Right lobe of liver (tissue), 6 donors: Measurements from ENCODE around the gene DCAF11. TPM values are rescaled to one million over a fixed set of nuclear protein-coding genes. Genes with fewer than 3 reads are reported as not detected.

ENCODE experiments used
- ATAC-seq, 4 donors: fragments of 200-7000 bp; cut with Tn5 transposase; one replicate each; pipeline ENCODE4 v1.9.1; 2020; ENCODE audit warnings: mild to moderate bottlenecking in 4 of 4, moderate library complexity in 4 of 4
- DNase-seq, 3 donors: peaks; one replicate each; pipeline ENCODE4 v3.0.0-alpha.2; 2020
- H3K27ac ChIP-seq, 3 donors: fragments of 200-600 bp; one replicate each; pipeline ENCODE4 v1.8.0; 2022
- H3K27me3 ChIP-seq, 2 donors: fragments of 200-600 bp; one replicate each; pipeline ENCODE4 v1.8.0; 2022
- H3K36me3 ChIP-seq, 4 donors: fragments of 200-600 bp; sonication (generic) in 1 of 4; one replicate each; pipeline versions ENCODE4 v1.5.1 to v1.8.0; 2017 to 2022; ENCODE audit warnings: control low read depth in 1 of 4
- H3K4me1 ChIP-seq, 4 donors: fragments of 200-600 bp; sonication (generic) in 1 of 4; one replicate each; pipeline versions ENCODE4 v1.5.1 to v1.8.0; 2017 to 2022; ENCODE audit warnings: control low read depth in 1 of 4
- H3K4me3 ChIP-seq, 3 donors: fragments of 200-600 bp; one replicate each; pipeline ENCODE4 v1.8.0; 2022
- H3K9me3 ChIP-seq, 4 donors: fragments of 200-600 bp; sonication (generic) in 1 of 4; one replicate each; pipeline versions ENCODE4 v1.5.1 to v1.8.0; 2017 to 2022; ENCODE audit warnings: control low read depth in 1 of 4
- POLR2A ChIP-seq: fragments of 450-650 bp; IDR thresholded peaks from one replicate; pipeline ENCODE4 v1.6.1; 2017; ENCODE audit warnings: antibody characterized with exemption, mild to moderate bottlenecking
- WGBS: methylation state at CpG from one replicate; pipeline ENCODE4 v1.1.6; 2018; ENCODE audit warnings: low coverage, low lambda C conversion rate; ENCODE audit not compliant: insufficient coverage; ENCODE audit errors: missing lambda C conversion rate; 5-methylcytosine and 5-hydroxymethylcytosine counted together
- intact Hi-C, 2 donors: fragments of 100-400 bp; cut with DNase I; formaldehyde crosslinking; loops; one replicate each; pipeline versions ENCODE4 v1.11.2 to v1.14.1; 2022
- total RNA-seq, 6 experiments: library from RNA; depleted of rRNA in 2 of 6; stranded (reverse); fragments of >200 nt in 2 of 6; fragmentation: NEBNext Ultra II Directional in 3 of 6; extraction: Animal tissue kit (Norgen Biotek cat#: 25700) in 3 of 6; gene quantifications; one replicate each; pipeline versions ENCODE4 v1.1.0 to v1.2.4, GENCODE V29; 2016 to 2023
- TF ChIP-seq, protein P1 (sequence below), 4 donors: fragments of 200-600 bp in 3 of 4; fragments of 450-650 bp in 1 of 4; IDR thresholded peaks; one replicate each; pipeline versions ENCODE4 v1.5.1 to v1.8.0; 2016 to 2022; ENCODE audit warnings: antibody characterized with exemption in 4 of 4, mild to moderate bottlenecking in 2 of 4
- donor health status: DM: no; HTN: yes; CAD: no.
- donor health status: DM: no; HTN: no; CAD: no.
- donor health status: DM: no; HTN: no; CAD: no.
- donor health status: DM: no; HTN: yes; CAD: no.
- donor health status: DM: no; HTN: yes; CAD: no.

DCAF11 gene
- total RNA-seq, 6 experiments from 2014 or later: 65.9 to 180 (median 103) TPM

DNA sequence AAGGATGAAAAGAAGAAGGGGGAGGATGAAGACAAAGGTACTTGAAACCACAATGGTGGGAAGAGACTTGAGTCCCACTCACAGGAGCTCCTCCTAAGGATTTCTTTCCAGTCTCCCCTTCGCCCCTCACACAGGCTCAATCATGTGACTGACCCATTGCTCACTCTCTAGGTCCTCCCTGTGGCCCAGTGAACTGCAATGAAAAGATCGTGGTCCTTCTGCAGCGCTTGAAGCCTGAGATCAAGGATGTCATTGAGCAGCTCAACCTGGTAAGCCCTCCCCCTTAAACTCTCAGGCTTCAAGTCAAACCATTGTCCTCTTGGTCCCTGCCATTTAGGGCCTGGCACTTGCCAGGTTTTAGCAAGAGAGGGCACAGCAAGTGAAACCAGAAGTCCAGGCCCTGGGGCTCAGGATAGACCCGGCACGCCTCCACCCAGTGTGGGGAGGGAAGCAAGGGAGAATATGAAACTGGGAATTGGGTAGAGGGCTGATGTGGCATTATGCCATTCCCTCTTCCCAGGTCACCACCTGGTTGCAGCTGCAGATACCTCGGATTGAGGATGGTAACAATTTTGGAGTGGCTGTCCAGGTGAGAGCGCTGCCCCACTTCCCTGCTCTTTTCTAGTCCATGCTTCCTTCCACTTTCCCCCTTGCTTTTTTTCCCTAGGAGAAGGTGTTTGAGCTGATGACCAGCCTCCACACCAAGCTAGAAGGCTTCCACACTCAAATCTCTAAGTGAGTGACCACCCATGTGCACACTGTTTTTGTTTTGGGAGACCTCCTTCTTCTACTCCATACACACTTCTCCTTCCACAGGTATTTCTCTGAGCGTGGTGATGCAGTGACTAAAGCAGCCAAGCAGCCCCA, 23.2 kb downstream of the DCAF11 start:
- no peak overlapping the region for H3K4me3 ChIP-seq

GRCh38 chr14:24138396-24139271, 24.1 kb downstream of the DCAF11 start:
- peaks cover 0 to 23% (median 4%) of the 10 kb centered on the region in 4 donors for H3K36me3 ChIP-seq
- no peaks in the 10 kb centered on the region for H3K27me3 ChIP-seq
- no peak overlapping the region for H3K4me3 ChIP-seq
- peaks cover 0 to 41% (median 6%) of the 10 kb centered on the region in 4 donors for H3K4me1 ChIP-seq
- no peak for ATAC-seq
- intact Hi-C loops: no loop called here
- H3K27ac ChIP-seq: no peak overlapping the region
- DNase-seq: no peak
- H3K9me3 ChIP-seq: no peaks in the 10 kb centered on the region
- WGBS: 78% methylated on average over 10 of the region's 13 CpGs
- no peak for TF ChIP-seq POLR2A
- TF ChIP-seq, protein P1, sequence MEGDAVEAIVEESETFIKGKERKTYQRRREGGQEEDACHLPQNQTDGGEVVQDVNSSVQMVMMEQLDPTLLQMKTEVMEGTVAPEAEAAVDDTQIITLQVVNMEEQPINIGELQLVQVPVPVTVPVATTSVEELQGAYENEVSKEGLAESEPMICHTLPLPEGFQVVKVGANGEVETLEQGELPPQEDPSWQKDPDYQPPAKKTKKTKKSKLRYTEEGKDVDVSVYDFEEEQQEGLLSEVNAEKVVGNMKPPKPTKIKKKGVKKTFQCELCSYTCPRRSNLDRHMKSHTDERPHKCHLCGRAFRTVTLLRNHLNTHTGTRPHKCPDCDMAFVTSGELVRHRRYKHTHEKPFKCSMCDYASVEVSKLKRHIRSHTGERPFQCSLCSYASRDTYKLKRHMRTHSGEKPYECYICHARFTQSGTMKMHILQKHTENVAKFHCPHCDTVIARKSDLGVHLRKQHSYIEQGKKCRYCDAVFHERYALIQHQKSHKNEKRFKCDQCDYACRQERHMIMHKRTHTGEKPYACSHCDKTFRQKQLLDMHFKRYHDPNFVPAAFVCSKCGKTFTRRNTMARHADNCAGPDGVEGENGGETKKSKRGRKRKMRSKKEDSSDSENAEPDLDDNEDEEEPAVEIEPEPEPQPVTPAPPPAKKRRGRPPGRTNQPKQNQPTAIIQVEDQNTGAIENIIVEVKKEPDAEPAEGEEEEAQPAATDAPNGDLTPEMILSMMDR (IDR thresholded peaks at IDR 0.05): no peak

More for the DNA sequence above, 23.2 kb downstream of the DCAF11 start:
- intact Hi-C loops: no loop called here
- DNase-seq (no peak), ATAC-seq (no peak)
- no peak for TF ChIP-seq POLR2A
- TF ChIP-seq, protein P1 (IDR thresholded peaks at IDR 0.05): no peak
- Histone ChIP-seq H3K9me3 (no peaks in the 10 kb centered on the region), H3K27ac (no peak overlapping the region), H3K36me3 (peaks cover 0 to 21% (median 4%) of the 10 kb centered on the region in 4 donors), H3K4me1 (peaks cover 0 to 41% (median 7%) of the 10 kb centered on the region in 4 donors), H3K27me3 (no peaks in the 10 kb centered on the region)
- 83% methylated on average over 4 of the region's 8 CpGs for WGBS

- no peak for TF ChIP-seq POLR2A
- Histone ChIP-seq H3K27ac (peak overlapping the region in 1 of 3 donors; percentile 34), H3K4me3 (peak overlapping the region in 1 of 3 donors; percentile 75), H3K27me3 (no peaks in the 10 kb centered on the region), H3K36me3 (peaks cover 0 to 30% (median 6%) of the 10 kb centered on the region in 4 donors), H3K4me1 (peaks cover 0 to 41% (median 6%) of the 10 kb centered on the region in 4 donors), H3K9me3 (no peaks in the 10 kb centered on the region)
- WGBS: 82% methylated on average over 5 of the region's 9 CpGs
- no peak for DNase-seq
- no peak for ATAC-seq
- intact Hi-C loops: no loop called here
These were observed 24.8 kb downstream of the DCAF11 start for GRCh38 chr14:24139272-24139934.

GRCh38 chr14:24141097-24141880, 26.7 kb downstream of the DCAF11 start, which contains the start of gene EMC9:
Gene EMC9 (minus strand): TSS chr14:24141591. CDS start chr14:24141304, 287 bp downstream.
- ATAC-seq (peak; percentile 89 to 95 (median 92)), DNase-seq (peak; percentile 100)
- intact Hi-C loops: no loop called here
- Histone ChIP-seq H3K27ac (peak within 1 kb of the TSS; percentile 57 to 81 (median 77)), H3K9me3 (no peaks in the 10 kb centered on the region), H3K27me3 (no peaks in the 10 kb centered on the region), H3K4me1 (peaks cover 0 to 47% (median 9%) of the 10 kb centered on the region in 4 donors), H3K4me3 (peak within 1 kb of the TSS; percentile 70 to 81 (median 75)), H3K36me3 (peaks cover 0 to 32% (median 6%) of the 10 kb centered on the region in 4 donors)
- TF ChIP-seq, protein P1 (IDR thresholded peaks at IDR 0.05): peak; percentile 28 to 82 (median 41)
- TF ChIP-seq POLR2A: peak; percentile 86
- under 1% methylated on average over 26 of the region's 65 CpGs for WGBS
